ENCODE measurements around the gene ITGB1.
"Not testable (repeated sequence)": the region's sequence is repeated elsewhere in the genome, so short reads cannot be mapped to it uniquely, and the experiment has no call there.

Gene ITGB1

DNA sequence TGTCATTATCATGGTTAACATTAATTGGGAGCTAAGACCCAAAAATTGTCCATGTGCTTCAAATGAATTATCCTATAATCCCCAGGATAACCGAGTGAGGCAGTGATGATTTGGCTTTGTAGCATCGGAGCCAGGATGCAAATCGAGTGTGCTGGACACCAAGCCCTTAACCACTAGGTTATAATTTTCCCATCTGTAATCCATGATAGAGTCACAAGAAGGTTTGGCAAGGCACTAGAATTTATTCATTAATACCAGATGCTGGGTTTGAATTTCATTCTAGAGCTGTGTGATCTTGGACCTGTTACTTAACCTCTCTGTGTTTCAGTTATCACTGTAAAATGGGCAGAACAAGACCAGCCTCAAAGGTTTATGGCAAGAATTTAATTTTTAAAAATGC lies 21.0 kb upstream of the ITGB1 start:
- DNase-seq (ENCODE audit: low read depth): no peak
- TF ChIP-seq CTCF (IDR thresholded peaks at IDR 0.05; ENCODE audit: control insufficient read depth, extremely low read depth, insufficient read depth): no peak
- no peak overlapping the region for H3K4me3 ChIP-seq (ENCODE audit: low read depth, low read length)

GRCh38 chr10:32977846-32978809 lies 20.1 kb upstream of the ITGB1 start:
- not testable (repeated sequence) for DNase-seq (ENCODE audit: low read depth); H3K4me3 ChIP-seq (ENCODE audit: low read depth, low read length)

DNA sequence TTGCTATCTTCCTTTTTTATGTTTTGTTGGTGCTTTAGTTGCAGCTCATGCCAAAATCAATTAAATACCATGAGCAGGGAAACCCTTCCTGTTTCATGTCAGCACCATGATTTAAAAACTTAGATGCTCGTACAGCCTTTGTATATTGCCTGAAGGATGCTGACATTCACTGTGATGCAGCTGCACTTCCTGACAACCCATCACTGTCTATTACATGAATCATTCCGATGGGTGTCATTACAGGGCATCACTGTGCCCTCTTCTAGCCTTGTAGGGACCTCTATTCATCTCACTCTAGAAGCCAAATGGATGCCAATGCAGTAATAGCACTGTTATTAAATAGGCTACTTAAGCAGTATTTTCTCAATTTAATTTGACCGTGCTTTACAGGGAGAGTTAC lies 18.3 kb upstream of the ITGB1 start:
- no peak overlapping the region for H3K4me3 ChIP-seq (ENCODE audit: low read depth, low read length)
- DNase-seq (ENCODE audit: low read depth): no peak

DNA sequence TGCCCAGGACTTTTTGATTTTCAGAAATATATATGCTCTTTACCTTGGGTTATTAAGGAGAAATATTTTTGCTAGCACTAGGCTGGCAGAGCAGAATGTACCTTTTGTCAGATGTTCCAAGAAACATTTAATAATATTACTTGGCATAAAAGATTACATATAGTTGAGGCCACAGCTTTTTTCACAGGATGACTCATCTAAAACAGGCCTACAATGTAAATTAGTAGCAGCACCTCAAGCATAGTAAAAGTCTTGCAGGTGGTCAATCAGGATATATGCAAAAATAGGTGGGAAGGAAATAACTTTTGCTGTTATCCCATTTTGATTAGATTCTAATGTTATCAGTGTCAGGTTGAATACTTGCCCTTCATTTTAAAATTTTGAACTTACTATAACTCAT lies 14.9 kb upstream of the ITGB1 start:
- no peak for DNase-seq (ENCODE audit: low read depth)
- no peak overlapping the region for H3K4me3 ChIP-seq (ENCODE audit: low read depth, low read length)
- no peak for TF ChIP-seq CTCF (IDR thresholded peaks at IDR 0.05; ENCODE audit: control insufficient read depth, extremely low read depth, insufficient read depth)

More for the DNA sequence above, 18.3 kb upstream of the ITGB1 start:
- TF ChIP-seq CTCF (IDR thresholded peaks at IDR 0.05; ENCODE audit: control insufficient read depth, extremely low read depth, insufficient read depth): no peak

DNA sequence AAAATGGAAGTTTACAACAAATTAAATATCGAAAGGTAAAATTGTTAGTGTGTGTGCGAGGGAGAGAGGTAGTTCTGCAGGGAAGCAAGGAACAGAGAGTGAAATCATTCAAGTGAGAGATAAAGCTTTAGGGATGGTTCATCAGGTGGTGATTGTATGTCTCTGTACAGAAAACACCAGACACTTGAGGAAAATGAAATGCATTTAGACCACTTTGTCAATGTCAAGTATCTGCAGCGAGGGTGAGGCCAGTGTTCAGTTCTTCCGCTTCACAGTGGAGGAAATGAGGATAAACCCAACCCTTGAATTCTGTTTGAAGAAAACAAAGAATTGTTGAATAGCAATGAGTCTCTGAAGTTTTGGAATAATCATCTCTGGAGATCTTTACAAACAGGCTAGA lies 14.4 kb upstream of the ITGB1 start:
- TF ChIP-seq CTCF (IDR thresholded peaks at IDR 0.05; ENCODE audit: control insufficient read depth, extremely low read depth, insufficient read depth): no peak
- no peak overlapping the region for H3K4me3 ChIP-seq (ENCODE audit: low read depth, low read length)
- no peak for DNase-seq (ENCODE audit: low read depth)

GRCh38 chr10:32971536-32972091 lies 13.6 kb upstream of the ITGB1 start:
- no peak for DNase-seq (ENCODE audit: low read depth)
- no peak for TF ChIP-seq CTCF (IDR thresholded peaks at IDR 0.05; ENCODE audit: control insufficient read depth, extremely low read depth, insufficient read depth)
- H3K4me3 ChIP-seq (ENCODE audit: low read depth, low read length): no peak overlapping the region

- no peak overlapping the region for H3K4me3 ChIP-seq (ENCODE audit: low read depth, low read length)
- TF ChIP-seq CTCF (IDR thresholded peaks at IDR 0.05; ENCODE audit: control insufficient read depth, extremely low read depth, insufficient read depth): no peak
- no peak for DNase-seq (ENCODE audit: low read depth)
Measured at GRCh38 chr10:32970910-32971309, 12.9 kb upstream of the ITGB1 start.

All from LNCaP clone FGC (cell line).